Hematopoietic multipotent progenitor cell treated with erythropoietin and hydrocortisone succinate and interleukin-3 and kit ligand, for 17 days (in vitro differentiated cells): ENCODE data around the gene HMG20A.
"Not testable (repeated sequence)": the region's sequence is repeated elsewhere in the genome, so short reads cannot be mapped to it uniquely, and the experiment has no call there.

Experiments used
- DNase-seq: peaks from one replicate; pipeline ENCODE4 v3.0.0-alpha.2; 2015; ENCODE audit warnings: low spot score

HMG20A gene

GRCh38 chr15:77409259-77410156 lies 11.2 kb upstream of the HMG20A start:
- DNase-seq: no peak

GRCh38 chr15:77410157-77410500 lies 10.6 kb upstream of the HMG20A start:
- not testable (repeated sequence) for DNase-seq

- DNase-seq: no peak
Measured at GRCh38 chr15:77410701-77411618, 9.7 kb upstream of the HMG20A start.

GRCh38 chr15:77411619-77411976 lies 9.1 kb upstream of the HMG20A start:
- DNase-seq: no peak

- DNase-seq: no peak
Measured at GRCh38 chr15:77412972-77413698, 7.6 kb upstream of the HMG20A start.

- no peak for DNase-seq
Measured at GRCh38 chr15:77413699-77414349, 6.9 kb upstream of the HMG20A start.

- peak; percentile 16 for DNase-seq
Measured at GRCh38 chr15:77414789-77415442, 5.8 kb upstream of the HMG20A start.

GRCh38 chr15:77415450-77416147 lies 5.1 kb upstream of the HMG20A start:
- DNase-seq: no peak

GRCh38 chr15:77416148-77416455 lies 4.6 kb upstream of the HMG20A start:
- no peak for DNase-seq

- no peak for DNase-seq
Measured at GRCh38 chr15:77416954-77417353, 3.7 kb upstream of the HMG20A start.

GRCh38 chr15:77417602-77418001 lies 3.1 kb upstream of the HMG20A start:
- DNase-seq: no peak

- DNase-seq: no peak
Measured at GRCh38 chr15:77418391-77418965, 2.2 kb upstream of the HMG20A start.

- no peak for DNase-seq
Measured at GRCh38 chr15:77418966-77419835, 1.5 kb upstream of the HMG20A start.

- DNase-seq: peak; percentile 98
Measured at GRCh38 chr15:77419836-77420609, 665 bp upstream of the HMG20A start, which contains the start of gene PEAK1. Gene PEAK1, minus strand, starts transcription at chr15:77420104. Its CDS starts 238,178 bp downstream, at chr15:77181926.

GRCh38 chr15:77421370-77421700 lies 647 bp downstream of the HMG20A start:
- no peak for DNase-seq

- no peak for DNase-seq
Measured at GRCh38 chr15:77425104-77425503, 4.4 kb downstream of the HMG20A start.

GRCh38 chr15:77426377-77426776 lies 5.7 kb downstream of the HMG20A start:
- no peak for DNase-seq

GRCh38 chr15:77426871-77427270 lies 6.2 kb downstream of the HMG20A start:
- DNase-seq: no peak

GRCh38 chr15:77430213-77430612 lies 9.5 kb downstream of the HMG20A start:
- no peak for DNase-seq
